ENCODE data around the gene BAZ1A.

The BAZ1A gene

GRCh38 chr14:34875031-34875922 lies at the start of gene BAZ1A:
Gene BAZ1A, minus strand, starts transcription at chr14:34875360. Its CDS starts 756 bp downstream, at chr14:34874604.
- DNase-seq (ENCODE audit: low read depth): peak; percentile 74

- DNase-seq (ENCODE audit: low read depth): no peak
Measured at GRCh38 chr14:34920339-34920738, 45.2 kb upstream of the BAZ1A start.

GRCh38 chr14:34913619-34914018 lies 38.5 kb upstream of the BAZ1A start:
- no peak for DNase-seq (ENCODE audit: low read depth)

- no peak for DNase-seq (ENCODE audit: low read depth)
Measured at GRCh38 chr14:34912966-34913365, 37.8 kb upstream of the BAZ1A start.

- DNase-seq (ENCODE audit: low read depth): no peak
Measured at GRCh38 chr14:34912182-34912581, 37.0 kb upstream of the BAZ1A start.

GRCh38 chr14:34911209-34912150 lies 36.3 kb upstream of the BAZ1A start:
- no peak for DNase-seq (ENCODE audit: low read depth)

GRCh38 chr14:34906287-34906686 lies 31.1 kb upstream of the BAZ1A start:
- no peak for DNase-seq (ENCODE audit: low read depth)

GRCh38 chr14:34895277-34895676 lies 20.1 kb upstream of the BAZ1A start:
- no peak for DNase-seq (ENCODE audit: low read depth)

GRCh38 chr14:34890937-34891336 lies 15.8 kb upstream of the BAZ1A start:
- no peak for DNase-seq (ENCODE audit: low read depth)

GRCh38 chr14:34888186-34888585 lies 13.0 kb upstream of the BAZ1A start:
- DNase-seq (ENCODE audit: low read depth): no peak

- DNase-seq (ENCODE audit: low read depth): no peak
Measured at GRCh38 chr14:34883954-34884353, 8.8 kb upstream of the BAZ1A start.

- DNase-seq (ENCODE audit: low read depth): no peak
Measured at GRCh38 chr14:34874386-34875030, 652 bp downstream of the BAZ1A start.

- peak; percentile 32 for DNase-seq (ENCODE audit: low read depth)
Measured at GRCh38 chr14:34873589-34874385, 1.4 kb downstream of the BAZ1A start.

- no peak for DNase-seq (ENCODE audit: low read depth)
Measured at GRCh38 chr14:34872822-34873588, 2.2 kb downstream of the BAZ1A start.

- DNase-seq (ENCODE audit: low read depth): no peak
Measured at GRCh38 chr14:34867199-34867598, 8.0 kb downstream of the BAZ1A start.

GRCh38 chr14:34865889-34866574 lies 9.1 kb downstream of the BAZ1A start:
- DNase-seq (ENCODE audit: low read depth): no peak

GRCh38 chr14:34863844-34864243 lies 11.3 kb downstream of the BAZ1A start:
- no peak for DNase-seq (ENCODE audit: low read depth)

GRCh38 chr14:34858765-34859164 lies 16.4 kb downstream of the BAZ1A start:
- DNase-seq (ENCODE audit: low read depth): no peak

GRCh38 chr14:34857689-34858449 lies 17.3 kb downstream of the BAZ1A start:
- DNase-seq (ENCODE audit: low read depth): no peak

Data from GM04503 (cell line).